Nephron (organoid): Measurements from ENCODE around the gene RIPPLY1.

Experiments
- H3K27ac Mint-ChIP-seq, 3 experiments: 2 replicates each; pipeline ENCODE4 v1.8.0; 2020; ENCODE audit warnings: mixed read lengths in 3 of 3, mild to moderate bottlenecking in 2 of 3, moderate library complexity in 1 of 3
- H3K27me3 Mint-ChIP-seq: 2 replicates; pipeline ENCODE4 v1.8.0; 2021; ENCODE audit warnings: low read depth, mild to moderate bottlenecking, moderate library complexity, mixed read lengths
- H3K36me3 Mint-ChIP-seq: 2 replicates; pipeline ENCODE4 v1.8.0; 2020; ENCODE audit warnings: low read depth, mixed read lengths
- H3K4me1 Mint-ChIP-seq: 2 replicates; pipeline ENCODE4 v1.8.0; 2020; ENCODE audit warnings: mixed read lengths
- H3K4me3 Mint-ChIP-seq, 3 experiments: 2 replicates each; pipeline ENCODE4 v1.8.0; 2020; ENCODE audit warnings: mild to moderate bottlenecking in 3 of 3, mixed read lengths in 3 of 3, moderate library complexity in 2 of 3
- H3K9me3 Mint-ChIP-seq: 2 replicates; pipeline ENCODE4 v1.8.0; 2020; ENCODE audit warnings: mixed read lengths
- TF ChIP-seq, protein P1 (sequence below), 3 experiments: fragments of 200-600 bp; sonication (generic); IDR thresholded peaks; one replicate each; pipeline ENCODE4 v1.5.0; 2021; ENCODE audit warnings: antibody characterized with exemption in 3 of 3; ENCODE audit not compliant: unreplicated experiment in 3 of 3

The RIPPLY1 gene, protein sequence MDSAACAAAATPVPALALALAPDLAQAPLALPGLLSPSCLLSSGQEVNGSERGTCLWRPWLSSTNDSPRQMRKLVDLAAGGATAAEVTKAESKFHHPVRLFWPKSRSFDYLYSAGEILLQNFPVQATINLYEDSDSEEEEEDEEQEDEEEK

DNA sequence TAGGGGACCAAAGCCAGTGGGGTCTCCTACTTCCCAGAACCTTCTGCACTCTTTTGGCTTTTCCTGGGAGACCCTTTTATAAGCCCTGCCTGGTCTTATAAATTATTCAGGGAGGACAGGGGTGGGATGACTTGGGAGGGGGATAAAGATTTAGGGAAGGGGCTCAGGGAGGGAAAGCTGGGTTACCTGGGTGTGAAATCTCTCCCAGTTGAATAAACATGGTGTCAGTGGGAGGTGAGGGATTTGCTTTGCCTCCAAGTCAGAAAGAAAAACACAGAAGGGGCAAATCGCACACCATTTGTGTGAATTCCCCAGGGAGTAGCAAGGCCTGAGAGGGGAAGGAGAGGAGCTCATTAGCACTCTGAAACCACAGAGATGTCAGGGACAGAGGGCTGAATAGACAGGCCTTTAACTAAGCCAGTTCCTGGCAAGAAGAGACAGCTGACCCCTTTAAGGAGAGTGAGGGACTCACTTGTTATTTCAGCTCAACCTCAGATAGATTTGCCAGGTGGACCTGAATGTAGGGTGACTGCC lies at the start of gene RIPPLY1:
Gene RIPPLY1 (minus strand): TSS at position 51 of the 534 bp plus-strand sequence. CDS start 54 bp downstream, outside the sequence.
- TF ChIP-seq, protein P1, sequence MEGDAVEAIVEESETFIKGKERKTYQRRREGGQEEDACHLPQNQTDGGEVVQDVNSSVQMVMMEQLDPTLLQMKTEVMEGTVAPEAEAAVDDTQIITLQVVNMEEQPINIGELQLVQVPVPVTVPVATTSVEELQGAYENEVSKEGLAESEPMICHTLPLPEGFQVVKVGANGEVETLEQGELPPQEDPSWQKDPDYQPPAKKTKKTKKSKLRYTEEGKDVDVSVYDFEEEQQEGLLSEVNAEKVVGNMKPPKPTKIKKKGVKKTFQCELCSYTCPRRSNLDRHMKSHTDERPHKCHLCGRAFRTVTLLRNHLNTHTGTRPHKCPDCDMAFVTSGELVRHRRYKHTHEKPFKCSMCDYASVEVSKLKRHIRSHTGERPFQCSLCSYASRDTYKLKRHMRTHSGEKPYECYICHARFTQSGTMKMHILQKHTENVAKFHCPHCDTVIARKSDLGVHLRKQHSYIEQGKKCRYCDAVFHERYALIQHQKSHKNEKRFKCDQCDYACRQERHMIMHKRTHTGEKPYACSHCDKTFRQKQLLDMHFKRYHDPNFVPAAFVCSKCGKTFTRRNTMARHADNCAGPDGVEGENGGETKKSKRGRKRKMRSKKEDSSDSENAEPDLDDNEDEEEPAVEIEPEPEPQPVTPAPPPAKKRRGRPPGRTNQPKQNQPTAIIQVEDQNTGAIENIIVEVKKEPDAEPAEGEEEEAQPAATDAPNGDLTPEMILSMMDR (IDR thresholded peaks at IDR 0.05; ENCODE audit: unreplicated experiment in 3 of 3) = no peak
- H3K4me3 Mint-ChIP-seq = no peak within 1 kb of the TSS
- peak within 1 kb of the TSS; percentile 32 to 76 (median 47) for H3K27ac Mint-ChIP-seq
- no peaks in the 10 kb centered on the region for H3K36me3 Mint-ChIP-seq
- no peaks in the 10 kb centered on the region for H3K9me3 Mint-ChIP-seq
- H3K4me1 Mint-ChIP-seq = peaks cover 44% of the 10 kb centered on the region
- peaks cover 6% of the 10 kb centered on the region for H3K27me3 Mint-ChIP-seq

DNA sequence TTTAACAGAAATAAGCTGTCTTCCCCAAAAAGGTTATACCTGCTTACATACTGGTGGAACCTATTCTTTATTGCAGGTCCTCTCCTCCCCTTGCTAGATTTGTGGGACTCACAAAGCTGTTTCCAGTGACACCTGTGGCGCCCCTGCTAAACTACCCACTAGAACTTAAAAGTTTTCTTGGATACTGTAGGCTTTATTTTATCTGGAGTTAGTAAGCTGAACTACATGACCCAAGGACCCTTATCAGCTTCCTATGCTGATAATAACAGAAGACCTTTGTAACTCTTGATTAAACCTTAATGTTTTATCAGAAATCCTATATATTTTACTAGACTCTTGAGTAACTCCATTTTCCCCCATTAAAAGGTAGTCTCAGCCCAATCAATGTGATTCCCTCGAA lies 49.4 kb upstream of the RIPPLY1 start:
- TF ChIP-seq, protein P1 (IDR thresholded peaks at IDR 0.05; ENCODE audit: unreplicated experiment in 3 of 3) = no peak
- no peak overlapping the region for H3K4me3 Mint-ChIP-seq
- H3K4me1 Mint-ChIP-seq = no peaks in the 10 kb centered on the region
- H3K27ac Mint-ChIP-seq = no peak overlapping the region
- H3K27me3 Mint-ChIP-seq = no peaks in the 10 kb centered on the region
- H3K36me3 Mint-ChIP-seq = no peaks in the 10 kb centered on the region
- H3K9me3 Mint-ChIP-seq = no peaks in the 10 kb centered on the region

DNA sequence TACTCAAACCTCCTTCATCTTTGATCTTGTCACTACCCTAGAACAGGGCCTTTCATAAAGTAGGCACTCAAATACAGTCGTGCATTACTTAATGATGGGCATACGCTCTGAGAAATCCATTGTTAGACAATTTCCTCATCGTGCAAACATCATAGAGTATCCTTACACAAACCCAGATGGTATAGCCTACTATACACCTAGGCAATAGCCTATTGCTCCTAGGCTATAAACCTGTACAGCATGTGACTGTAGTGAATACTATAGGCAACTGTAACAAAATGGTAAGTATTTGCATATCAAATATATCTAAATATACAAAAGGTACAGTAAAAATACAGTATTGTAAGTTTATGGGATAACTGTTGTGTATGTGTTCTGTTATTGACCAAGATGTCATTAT lies 48.9 kb upstream of the RIPPLY1 start:
- no peaks in the 10 kb centered on the region for H3K27me3 Mint-ChIP-seq
- no peaks in the 10 kb centered on the region for H3K4me1 Mint-ChIP-seq
- H3K9me3 Mint-ChIP-seq = no peaks in the 10 kb centered on the region
- no peaks in the 10 kb centered on the region for H3K36me3 Mint-ChIP-seq
- TF ChIP-seq, protein P1 (IDR thresholded peaks at IDR 0.05; ENCODE audit: unreplicated experiment in 3 of 3) = no peak
- H3K4me3 Mint-ChIP-seq = no peak overlapping the region
- no peak overlapping the region for H3K27ac Mint-ChIP-seq

DNA sequence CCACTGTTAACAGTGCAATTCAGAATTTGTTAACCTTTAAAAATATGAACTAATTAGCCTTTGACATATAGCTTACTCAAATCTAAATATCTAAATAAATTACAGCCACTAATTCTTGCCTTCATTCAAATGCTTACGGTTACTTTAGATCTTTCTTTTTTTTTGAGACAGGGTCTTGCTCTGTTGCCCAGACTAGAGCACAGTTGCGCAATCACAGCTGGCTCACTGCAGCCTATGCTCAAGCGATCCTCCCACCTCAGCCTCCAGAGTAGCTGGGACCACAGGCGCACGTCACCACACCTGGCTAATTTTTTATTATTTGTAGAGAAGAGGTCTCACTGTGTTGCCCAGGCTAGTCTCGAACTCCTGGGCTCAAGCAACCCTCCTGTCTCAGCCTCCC lies 48.1 kb upstream of the RIPPLY1 start:
- Mint-ChIP-seq H3K4me1 (no peaks in the 10 kb centered on the region), H3K36me3 (no peaks in the 10 kb centered on the region), H3K9me3 (no peaks in the 10 kb centered on the region), H3K4me3 (no peak overlapping the region), H3K27me3 (no peaks in the 10 kb centered on the region), H3K27ac (no peak overlapping the region)
- TF ChIP-seq, protein P1 (IDR thresholded peaks at IDR 0.05; ENCODE audit: unreplicated experiment in 3 of 3) = no peak

DNA sequence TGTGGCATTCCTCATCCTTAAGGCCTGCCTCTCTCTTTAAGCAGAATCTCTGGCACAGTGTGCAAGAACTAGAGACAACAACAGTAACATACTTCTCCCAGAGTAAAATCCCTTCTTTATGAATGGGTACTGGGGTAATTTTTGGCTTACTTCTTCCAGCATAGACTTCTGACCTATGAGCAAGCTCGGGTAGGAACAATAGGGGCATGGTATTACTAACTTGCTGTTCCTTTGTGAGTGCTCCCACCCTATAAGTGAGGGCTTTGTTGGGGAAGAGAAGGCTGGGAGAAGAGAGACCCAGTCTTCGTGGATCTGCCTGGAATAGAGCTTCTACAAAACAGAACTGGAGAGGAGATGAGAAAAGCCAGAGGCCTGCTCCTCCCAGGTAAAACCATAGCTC lies 47.2 kb upstream of the RIPPLY1 start:
- Mint-ChIP-seq H3K36me3 (no peaks in the 10 kb centered on the region), H3K27me3 (no peaks in the 10 kb centered on the region), H3K4me1 (no peaks in the 10 kb centered on the region), H3K9me3 (no peaks in the 10 kb centered on the region), H3K27ac (no peak overlapping the region), H3K4me3 (no peak overlapping the region)
- TF ChIP-seq, protein P1 (IDR thresholded peaks at IDR 0.05; ENCODE audit: unreplicated experiment in 3 of 3) = no peak

DNA sequence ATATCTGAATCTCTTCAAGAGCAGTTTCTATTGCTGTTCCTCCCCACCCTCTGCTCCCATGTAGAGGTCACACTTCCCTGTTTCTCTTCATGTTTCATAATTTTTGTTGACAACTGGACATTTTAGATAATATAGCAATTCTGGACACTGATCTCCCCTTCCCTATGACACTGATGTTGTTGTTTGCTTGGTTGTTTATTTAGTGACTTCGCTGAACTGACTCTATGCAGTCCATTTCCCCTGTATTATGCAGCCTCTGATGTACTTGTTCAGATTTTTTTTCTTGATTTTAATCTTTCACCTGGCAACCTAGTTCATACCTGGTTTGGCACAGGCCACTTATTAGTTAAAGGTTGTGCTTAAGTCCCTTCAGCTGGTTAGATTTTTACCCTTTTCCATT lies 46.2 kb upstream of the RIPPLY1 start:
- no peaks in the 10 kb centered on the region for H3K9me3 Mint-ChIP-seq

More for the DNA sequence above, 46.2 kb upstream of the RIPPLY1 start:
- Mint-ChIP-seq H3K4me3 (no peak overlapping the region), H3K27me3 (no peaks in the 10 kb centered on the region), H3K27ac (no peak overlapping the region), H3K36me3 (no peaks in the 10 kb centered on the region), H3K4me1 (no peaks in the 10 kb centered on the region)
- TF ChIP-seq, protein P1 (IDR thresholded peaks at IDR 0.05; ENCODE audit: unreplicated experiment in 3 of 3) = no peak
